Neural progenitor cell (in vitro differentiated cells): Measurements from ENCODE around the gene MICALL2.

ENCODE experiments used
- EZH2 ChIP-seq: fragments of 200-600 bp; sonication (generic); IDR thresholded peaks from 2 replicates; pipeline ENCODE4 v1.6.1; 2017; ENCODE audit warnings: antibody characterized with exemption, mild to moderate bottlenecking, moderate library complexity
- EZH2phosphoT487 ChIP-seq: fragments of 200-600 bp; sonication (generic); IDR thresholded peaks from 2 replicates; pipeline ENCODE4 v1.6.1; 2017; ENCODE audit warnings: antibody characterized with exemption
- TF ChIP-seq, protein P1 (sequence below): fragments of 200-600 bp; sonication (generic); IDR thresholded peaks from 2 replicates; pipeline ENCODE4 v1.5.1; 2017; ENCODE audit warnings: antibody characterized with exemption, mild to moderate bottlenecking

DNA sequence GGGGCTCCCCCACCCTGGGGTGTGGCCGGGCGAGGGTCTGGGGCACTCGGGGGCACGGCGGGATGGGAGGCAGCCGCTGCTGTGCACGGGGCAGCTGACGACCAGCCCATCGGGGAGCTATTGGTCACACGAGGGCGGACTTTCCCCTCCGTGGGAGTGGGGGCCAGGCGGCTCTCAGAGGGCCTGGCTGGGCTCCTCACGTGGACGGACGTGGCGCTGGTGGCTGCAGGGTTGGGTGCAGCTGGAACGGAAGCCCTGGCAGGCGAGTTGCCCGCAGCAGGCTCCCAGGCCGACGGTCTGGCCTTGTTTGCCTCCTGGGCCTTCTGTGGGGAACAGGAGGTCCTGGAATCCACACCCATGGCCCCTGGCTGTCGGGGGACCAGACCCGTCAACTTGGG lies 14.3 kb downstream of the MICALL2 start:
- TF ChIP-seq EZH2 (no peak), EZH2phosphoT487 (no peak)
- TF ChIP-seq, protein P1, sequence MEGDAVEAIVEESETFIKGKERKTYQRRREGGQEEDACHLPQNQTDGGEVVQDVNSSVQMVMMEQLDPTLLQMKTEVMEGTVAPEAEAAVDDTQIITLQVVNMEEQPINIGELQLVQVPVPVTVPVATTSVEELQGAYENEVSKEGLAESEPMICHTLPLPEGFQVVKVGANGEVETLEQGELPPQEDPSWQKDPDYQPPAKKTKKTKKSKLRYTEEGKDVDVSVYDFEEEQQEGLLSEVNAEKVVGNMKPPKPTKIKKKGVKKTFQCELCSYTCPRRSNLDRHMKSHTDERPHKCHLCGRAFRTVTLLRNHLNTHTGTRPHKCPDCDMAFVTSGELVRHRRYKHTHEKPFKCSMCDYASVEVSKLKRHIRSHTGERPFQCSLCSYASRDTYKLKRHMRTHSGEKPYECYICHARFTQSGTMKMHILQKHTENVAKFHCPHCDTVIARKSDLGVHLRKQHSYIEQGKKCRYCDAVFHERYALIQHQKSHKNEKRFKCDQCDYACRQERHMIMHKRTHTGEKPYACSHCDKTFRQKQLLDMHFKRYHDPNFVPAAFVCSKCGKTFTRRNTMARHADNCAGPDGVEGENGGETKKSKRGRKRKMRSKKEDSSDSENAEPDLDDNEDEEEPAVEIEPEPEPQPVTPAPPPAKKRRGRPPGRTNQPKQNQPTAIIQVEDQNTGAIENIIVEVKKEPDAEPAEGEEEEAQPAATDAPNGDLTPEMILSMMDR: no peak
